ENCODE data around the gene PEX13. TPM values are rescaled to one million over a fixed set of nuclear protein-coding genes. Genes with fewer than 3 reads are reported as not detected.
"Not testable (repeated sequence)": the region's sequence is repeated elsewhere in the genome, so short reads cannot be mapped to it uniquely, and the experiment has no call there.

PEX13 gene
- polyA plus RNA-seq, 1 donor (not counting 4 experiments of a cell fraction or from before 2014, with no cell fraction given): 35.9 TPM

GRCh38 chr2:60980071-60980815 is 37.3 kb upstream of the PEX13 start:
- dilution Hi-C loops (cut with MboI; ENCODE audit: extremely low pct_ligation_motif_present, low sequenced_read_pairs): no loop called here
- Histone ChIP-seq H3K4me1 (ENCODE audit: control insufficient read depth, extremely low read depth, insufficient read depth, low read length) (no peaks in the 10 kb centered on the region), H3K36me3 (ENCODE audit: control insufficient read depth in 2 of 2, extremely low read depth in 1 of 2, insufficient read depth in 2 of 2, low read length in 2 of 2) (no peaks in the 10 kb centered on the region), H3K9ac (ENCODE audit: control insufficient read depth, extremely low read depth, insufficient read depth, low read length) (no peak overlapping the region), H3K27me3 (ENCODE audit: control insufficient read depth, extremely low read depth, insufficient read depth, low read length) (no peaks in the 10 kb centered on the region), H3K79me2 (ENCODE audit: control insufficient read depth, insufficient read depth, low read length) (no peaks in the 10 kb centered on the region), H3K9me3 (ENCODE audit: control insufficient read depth, low read depth, low read length) (no peaks in the 10 kb centered on the region), H2AFZ (ENCODE audit: control insufficient read depth, low read length) (no peak overlapping the region), H3K4me3 (ENCODE audit: control insufficient read depth in 2 of 3, extremely low read depth in 1 of 3, insufficient read depth in 2 of 3, low read depth in 1 of 3, low read length in 3 of 3) (no peak overlapping the region), H3K9me1 (ENCODE audit: control insufficient read depth, extremely low read depth, insufficient read depth, low read length) (no peaks in the 10 kb centered on the region), H4K20me1 (ENCODE audit: control insufficient read depth, extremely low read depth, insufficient read depth, low read length) (no peaks in the 10 kb centered on the region), H3K4me2 (ENCODE audit: control insufficient read depth, extremely low read depth, insufficient read depth, low read depth, low read length) (no peak overlapping the region), H3K27ac (ENCODE audit: control insufficient read depth, insufficient read depth, low read length) (no peak overlapping the region)
- TF ChIP-seq EZH2 (IDR thresholded peaks at IDR 0.05; ENCODE audit: low read length) (no peak), CTCF (optimal IDR thresholded peaks at IDR 0.05 in 1 of 3, IDR thresholded peaks at IDR 0.05 in 1 of 3, conservative IDR thresholded peaks at IDR 0.05 in 1 of 3; ENCODE audit: extremely low read depth in 1 of 3, insufficient read depth in 2 of 3, low read length in 3 of 3) (no peak)
- FAIRE-seq (no peak), DNase-seq (ENCODE audit: low read depth, low spot score) (no peak)

GRCh38 chr2:60982066-60982465 is 35.5 kb upstream of the PEX13 start:
- H3K4me3 ChIP-seq (ENCODE audit: control insufficient read depth in 2 of 3, extremely low read depth in 1 of 3, insufficient read depth in 2 of 3, low read depth in 1 of 3, low read length in 3 of 3); FAIRE-seq: not testable (repeated sequence)

GRCh38 chr2:60984720-60985119 is 32.8 kb upstream of the PEX13 start:
- DNase-seq (ENCODE audit: low read depth, low spot score) (no peak), FAIRE-seq (no peak)
- Histone ChIP-seq H3K79me2 (ENCODE audit: control insufficient read depth, insufficient read depth, low read length) (no peaks in the 10 kb centered on the region), H3K27me3 (ENCODE audit: control insufficient read depth, extremely low read depth, insufficient read depth, low read length) (no peaks in the 10 kb centered on the region), H3K4me2 (ENCODE audit: control insufficient read depth, extremely low read depth, insufficient read depth, low read depth, low read length) (no peak overlapping the region), H2AFZ (ENCODE audit: control insufficient read depth, low read length) (no peak overlapping the region), H3K4me3 (ENCODE audit: control insufficient read depth in 2 of 3, extremely low read depth in 1 of 3, insufficient read depth in 2 of 3, low read depth in 1 of 3, low read length in 3 of 3) (no peak overlapping the region), H3K9ac (ENCODE audit: control insufficient read depth, extremely low read depth, insufficient read depth, low read length) (no peak overlapping the region), H3K4me1 (ENCODE audit: control insufficient read depth, extremely low read depth, insufficient read depth, low read length) (no peaks in the 10 kb centered on the region), H3K36me3 (ENCODE audit: control insufficient read depth in 2 of 2, extremely low read depth in 1 of 2, insufficient read depth in 2 of 2, low read length in 2 of 2) (no peaks in the 10 kb centered on the region), H3K9me1 (ENCODE audit: control insufficient read depth, extremely low read depth, insufficient read depth, low read length) (no peaks in the 10 kb centered on the region), H3K9me3 (ENCODE audit: control insufficient read depth, low read depth, low read length) (no peaks in the 10 kb centered on the region), H3K27ac (ENCODE audit: control insufficient read depth, insufficient read depth, low read length) (no peak overlapping the region), H4K20me1 (ENCODE audit: control insufficient read depth, extremely low read depth, insufficient read depth, low read length) (no peaks in the 10 kb centered on the region)
- no peak for TF ChIP-seq CTCF (optimal IDR thresholded peaks at IDR 0.05 in 1 of 3, IDR thresholded peaks at IDR 0.05 in 1 of 3, conservative IDR thresholded peaks at IDR 0.05 in 1 of 3; ENCODE audit: extremely low read depth in 1 of 3, insufficient read depth in 2 of 3, low read length in 3 of 3)
- no peak for TF ChIP-seq EZH2 (IDR thresholded peaks at IDR 0.05; ENCODE audit: low read length)
- dilution Hi-C loops (cut with MboI; ENCODE audit: extremely low pct_ligation_motif_present, low sequenced_read_pairs): no loop called here

More at GRCh38 chr2:60982066-60982465, 35.5 kb upstream of the PEX13 start:
- H3K79me2 ChIP-seq (ENCODE audit: control insufficient read depth, insufficient read depth, low read length); H2AFZ ChIP-seq (ENCODE audit: control insufficient read depth, low read length); H3K4me2 ChIP-seq (ENCODE audit: control insufficient read depth, extremely low read depth, insufficient read depth, low read depth, low read length); DNase-seq (ENCODE audit: low read depth, low spot score); H3K4me1 ChIP-seq (ENCODE audit: control insufficient read depth, extremely low read depth, insufficient read depth, low read length); H3K9me1 ChIP-seq (ENCODE audit: control insufficient read depth, extremely low read depth, insufficient read depth, low read length); dilution Hi-C loops (cut with MboI; ENCODE audit: extremely low pct_ligation_motif_present, low sequenced_read_pairs); H3K36me3 ChIP-seq (ENCODE audit: control insufficient read depth in 2 of 2, extremely low read depth in 1 of 2, insufficient read depth in 2 of 2, low read length in 2 of 2); H3K9me3 ChIP-seq (ENCODE audit: control insufficient read depth, low read depth, low read length); H4K20me1 ChIP-seq (ENCODE audit: control insufficient read depth, extremely low read depth, insufficient read depth, low read length); H3K27ac ChIP-seq (ENCODE audit: control insufficient read depth, insufficient read depth, low read length); H3K9ac ChIP-seq (ENCODE audit: control insufficient read depth, extremely low read depth, insufficient read depth, low read length); H3K27me3 ChIP-seq (ENCODE audit: control insufficient read depth, extremely low read depth, insufficient read depth, low read length): not testable (repeated sequence)

Data from keratinocyte (primary cell).